IPS-20b (cell line): ENCODE results near the gene ALCAM.
"Not testable (repeated sequence)": the region's sequence is repeated elsewhere in the genome, so short reads cannot be mapped to it uniquely, and the experiment has no call there.

Experiments used
- H3K27ac ChIP-seq: one replicate; pipeline ENCODE4 v1.5.1; 2013; ENCODE audit warnings: low read length
- H3K27me3 ChIP-seq: 2 replicates; pipeline ENCODE4 v1.6.1; 2013; ENCODE audit warnings: mild to moderate bottlenecking, low read length, inconsistent platforms; ENCODE audit not compliant: insufficient read depth
- H3K36me3 ChIP-seq: 2 replicates; pipeline ENCODE4 v1.6.1; 2013; ENCODE audit warnings: low read depth, mild to moderate bottlenecking, inconsistent platforms, low read length, moderate library complexity; ENCODE audit not compliant: insufficient read depth
- H3K4me1 ChIP-seq: 2 replicates; pipeline ENCODE4 v1.6.1; 2013; ENCODE audit warnings: mild to moderate bottlenecking, control low read depth, inconsistent platforms, low read length, moderate library complexity; ENCODE audit not compliant: insufficient read depth
- H3K4me3 ChIP-seq: 2 replicates; pipeline ENCODE4 v1.5.1; 2013; ENCODE audit warnings: mild to moderate bottlenecking, low read length, inconsistent platforms
- H3K9ac ChIP-seq: 2 replicates; pipeline ENCODE4 v1.6.1; 2013; ENCODE audit warnings: low read depth, mild to moderate bottlenecking, inconsistent platforms, low read length, moderate library complexity
- H3K9me3 ChIP-seq: 2 replicates; pipeline ENCODE4 v1.6.1; 2013; ENCODE audit warnings: mild to moderate bottlenecking, low read depth, low read length, inconsistent platforms; ENCODE audit not compliant: insufficient read depth

Gene ALCAM

DNA sequence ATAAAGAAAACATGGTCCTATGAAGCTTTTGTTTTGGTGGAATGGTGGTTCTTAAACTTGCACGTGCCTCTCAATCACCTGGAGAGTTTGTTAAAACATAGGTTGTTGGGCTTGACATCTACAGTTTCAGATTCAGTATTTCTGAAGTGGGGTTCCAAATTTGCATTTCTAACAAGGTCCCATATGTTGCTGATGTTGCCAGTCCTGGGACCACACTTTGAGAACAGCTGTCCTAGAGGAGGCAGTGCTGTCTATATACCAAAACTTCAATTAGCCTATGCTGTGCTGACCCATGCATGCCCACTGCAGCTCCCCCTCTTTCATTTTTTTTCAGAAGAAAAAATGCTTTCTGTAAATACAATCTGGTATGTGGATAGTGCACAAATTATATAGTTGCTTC, 31.3 kb downstream of the ALCAM start:
- Histone ChIP-seq H3K9ac (no peak overlapping the region), H3K4me1 (peaks cover 17% of the 10 kb centered on the region), H3K9me3 (no peaks in the 10 kb centered on the region), H3K27me3 (no peaks in the 10 kb centered on the region), H3K4me3 (no peak overlapping the region), H3K36me3 (no peaks in the 10 kb centered on the region), H3K27ac (no peak overlapping the region)

- no peaks in the 10 kb centered on the region for H3K27me3 ChIP-seq
- no peaks in the 10 kb centered on the region for H3K9me3 ChIP-seq
- H3K27ac ChIP-seq = no peak overlapping the region
- no peaks in the 10 kb centered on the region for H3K36me3 ChIP-seq
- no peak overlapping the region for H3K4me3 ChIP-seq
- H3K9ac ChIP-seq = no peak overlapping the region
- peaks cover 17% of the 10 kb centered on the region for H3K4me1 ChIP-seq
These were observed 31.7 kb downstream of the ALCAM start for GRCh38 chr3:105398437-105398836.

- no peaks in the 10 kb centered on the region for H3K9me3 ChIP-seq
- H3K4me3 ChIP-seq = no peak overlapping the region
- H3K27me3 ChIP-seq = no peaks in the 10 kb centered on the region
- H3K27ac ChIP-seq = no peak overlapping the region
- no peaks in the 10 kb centered on the region for H3K36me3 ChIP-seq
- H3K4me1 ChIP-seq = peaks cover 15% of the 10 kb centered on the region
- H3K9ac ChIP-seq = no peak overlapping the region
These were observed 32.4 kb downstream of the ALCAM start for GRCh38 chr3:105399062-105399461.

- H3K4me3 ChIP-seq = no peak overlapping the region
These were observed 32.9 kb downstream of the ALCAM start for GRCh38 chr3:105399611-105400010.

GRCh38 chr3:105401254-105401653, 34.5 kb downstream of the ALCAM start:
- Histone ChIP-seq H3K9ac (no peak overlapping the region), H3K4me3 (no peak overlapping the region), H3K27me3 (no peaks in the 10 kb centered on the region), H3K4me1 (peaks cover 10% of the 10 kb centered on the region; the same call in 1 of the 2 replicates), H3K36me3 (no peaks in the 10 kb centered on the region), H3K27ac (no peak overlapping the region), H3K9me3 (no peaks in the 10 kb centered on the region)

More at GRCh38 chr3:105399611-105400010, 32.9 kb downstream of the ALCAM start:
- Histone ChIP-seq H3K27me3 (no peaks in the 10 kb centered on the region), H3K9ac (no peak overlapping the region), H3K27ac (no peak overlapping the region), H3K36me3 (no peaks in the 10 kb centered on the region), H3K4me1 (peaks cover 10% of the 10 kb centered on the region), H3K9me3 (no peaks in the 10 kb centered on the region)

- peaks cover 10% of the 10 kb centered on the region; the same call in 1 of the 2 replicates for H3K4me1 ChIP-seq
These were observed 35.0 kb downstream of the ALCAM start for GRCh38 chr3:105401691-105402149.

DNA sequence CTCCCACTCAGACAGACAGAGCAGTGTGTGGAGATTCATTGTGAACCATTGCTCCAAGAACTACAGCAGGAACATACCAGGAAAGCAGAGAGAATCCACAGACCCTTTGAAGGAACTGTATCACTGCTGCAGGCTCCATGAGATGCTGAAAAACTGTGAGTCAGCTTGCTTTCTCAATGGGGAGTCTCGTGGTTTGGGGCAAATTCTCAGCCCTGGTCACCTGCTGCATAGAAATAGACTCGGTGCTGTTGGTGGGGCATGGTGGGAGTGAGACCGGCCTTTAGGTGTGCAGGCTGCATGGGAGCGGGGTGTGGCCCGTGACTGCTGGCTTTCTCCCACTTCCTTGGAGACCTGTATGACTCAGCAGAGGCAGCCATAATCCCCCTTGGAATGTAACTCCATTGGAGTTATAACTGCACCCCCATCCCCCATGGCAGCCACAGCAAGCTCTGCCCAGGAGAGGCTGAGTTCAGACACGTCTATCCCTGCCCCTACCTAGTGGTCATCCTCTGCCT, 35.6 kb downstream of the ALCAM start:
- no peaks in the 10 kb centered on the region for H3K36me3 ChIP-seq
- H3K9ac ChIP-seq = no peak overlapping the region
- H3K27me3 ChIP-seq = no peaks in the 10 kb centered on the region
- no peaks in the 10 kb centered on the region for H3K9me3 ChIP-seq
- H3K4me1 ChIP-seq = peaks cover 10% of the 10 kb centered on the region; the same call in 1 of the 2 replicates
- H3K27ac ChIP-seq = no peak overlapping the region
- H3K4me3 ChIP-seq = no peak overlapping the region

More at GRCh38 chr3:105401691-105402149, 35.0 kb downstream of the ALCAM start:
- Histone ChIP-seq H3K36me3 (no peaks in the 10 kb centered on the region), H3K27me3 (no peaks in the 10 kb centered on the region), H3K4me3 (no peak overlapping the region), H3K9me3 (no peaks in the 10 kb centered on the region), H3K27ac (no peak overlapping the region), H3K9ac (no peak overlapping the region)

DNA sequence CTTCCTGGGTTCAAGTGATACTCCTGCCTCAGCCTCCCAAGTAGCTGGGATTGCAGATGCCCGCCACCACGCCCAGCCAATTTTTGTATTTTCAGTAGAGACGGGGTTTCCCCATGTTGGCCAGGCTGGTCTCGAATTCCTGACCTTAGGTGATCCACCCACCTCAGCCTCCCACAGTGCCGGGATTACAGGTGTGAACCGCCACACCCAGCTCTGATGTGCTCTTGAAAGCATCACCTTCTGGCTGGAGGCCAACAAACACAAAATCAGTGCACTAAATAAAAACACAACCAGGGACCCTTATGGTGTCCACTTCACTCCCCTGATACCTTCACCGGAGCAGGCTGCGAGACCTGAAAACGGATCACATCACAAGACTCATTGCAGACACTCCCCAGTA, 36.3 kb downstream of the ALCAM start:
- not testable (repeated sequence) for H3K9me3 ChIP-seq, H3K27me3 ChIP-seq, H3K27ac ChIP-seq, H3K9ac ChIP-seq, H3K36me3 ChIP-seq, H3K4me1 ChIP-seq, H3K4me3 ChIP-seq

- Histone ChIP-seq H3K36me3 (no peaks in the 10 kb centered on the region), H3K9ac (no peak overlapping the region), H3K9me3 (no peaks in the 10 kb centered on the region), H3K4me3 (no peak overlapping the region), H3K27ac (no peak overlapping the region), H3K4me1 (peaks cover 4% of the 10 kb centered on the region; the same call in 1 of the 2 replicates), H3K27me3 (no peaks in the 10 kb centered on the region)
These were observed 39.6 kb downstream of the ALCAM start for GRCh38 chr3:105406268-105406667.

DNA sequence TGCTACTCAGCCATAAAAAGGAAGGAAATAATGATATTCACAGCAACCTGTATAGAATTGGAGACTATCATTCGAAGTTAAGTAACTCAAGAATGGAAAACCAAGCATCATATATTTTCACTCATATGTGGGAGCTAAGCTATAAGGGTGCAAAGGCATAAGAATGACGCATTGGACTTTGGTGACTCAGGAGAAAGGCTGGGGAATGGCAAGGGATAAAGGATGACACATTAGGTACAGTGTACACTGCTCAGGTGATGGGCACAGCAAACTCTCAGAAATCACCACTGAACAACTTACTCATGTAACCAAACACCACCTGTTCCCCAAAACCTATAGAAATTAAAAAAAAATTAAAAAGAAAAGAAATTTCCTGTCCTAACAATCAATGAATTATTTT, 42.7 kb downstream of the ALCAM start:
- no peak overlapping the region for H3K27ac ChIP-seq
- H3K9ac ChIP-seq = no peak overlapping the region
- H3K36me3 ChIP-seq = no peaks in the 10 kb centered on the region
- H3K27me3 ChIP-seq = no peaks in the 10 kb centered on the region
- no peak overlapping the region for H3K4me3 ChIP-seq
- no peaks in the 10 kb centered on the region for H3K9me3 ChIP-seq
- H3K4me1 ChIP-seq = no peaks in the 10 kb centered on the region

- Histone ChIP-seq H3K4me3 (no peak overlapping the region), H3K27ac (no peak overlapping the region), H3K4me1 (no peaks in the 10 kb centered on the region), H3K27me3 (no peaks in the 10 kb centered on the region), H3K36me3 (no peaks in the 10 kb centered on the region), H3K9me3 (no peaks in the 10 kb centered on the region), H3K9ac (no peak overlapping the region)
These were observed 46.7 kb downstream of the ALCAM start for GRCh38 chr3:105413343-105413887.

DNA sequence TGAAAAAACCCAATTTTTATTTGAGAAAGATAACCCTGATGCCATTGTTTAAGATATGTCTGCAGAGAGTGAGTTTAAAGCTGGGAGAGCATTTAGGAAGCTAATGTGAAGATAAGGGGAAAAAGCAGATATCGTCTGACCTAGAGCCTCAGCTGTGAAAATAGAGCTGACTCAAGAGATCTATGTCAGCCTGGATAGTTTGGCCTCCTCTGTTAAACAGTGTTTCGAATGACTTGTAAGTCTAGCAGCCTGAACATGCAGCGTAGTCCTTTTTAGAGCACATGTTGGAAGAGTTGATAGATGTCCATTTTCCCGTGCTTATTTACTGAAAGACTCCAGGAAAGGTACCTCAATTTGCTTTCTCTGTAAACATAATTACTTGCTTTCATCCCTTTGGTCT, 48.1 kb downstream of the ALCAM start:
- Histone ChIP-seq H3K9me3 (no peaks in the 10 kb centered on the region), H3K4me1 (no peaks in the 10 kb centered on the region), H3K4me3 (no peak overlapping the region), H3K27me3 (no peaks in the 10 kb centered on the region), H3K9ac (no peak overlapping the region), H3K36me3 (no peaks in the 10 kb centered on the region), H3K27ac (no peak overlapping the region)
